K562 (cell line): ENCODE measurements around the gene PNRC2. TPM values are rescaled to one million over a fixed set of nuclear protein-coding genes. Genes with fewer than 3 reads are reported as not detected.
"Not testable (repeated sequence)": the region's sequence is repeated elsewhere in the genome, so short reads cannot be mapped to it uniquely, and the experiment has no call there.

Experiments used
- ATAC-seq: fragments of 200-7000 bp; cut with Tn5 transposase; 3 replicates; pipeline ENCODE4 v1.9.1; 2020; ENCODE audit warnings: moderate library complexity
- BruUV-seq: library from RNA; stranded (reverse); fragments of 400-500 nt; replicated peaks from 2 replicates; lab custom pipeline; 2021; lab: Mats Ljungman, UMichigan
- CTCF ChIA-PET: fragments of 300-600 bp; formaldehyde crosslinking; extraction: SDS; loops from one replicate; lab custom pipeline; 2021; ENCODE audit warnings: low intra/inter-chr PET ratio; lab: Yijun Ruan, JAX
- POLR2A ChIA-PET: fragments of 300-600, 350-650 bp; sonication (Branson Sonifier 250); formaldehyde crosslinking; extraction: SDS; loops from one replicate; lab custom pipeline; 2021; ENCODE audit warnings: antibody characterized with exemption, inconsistent platforms; lab: Yijun Ruan, JAX
- DNase-seq, 4 experiments: peaks; one replicate each; pipeline versions ENCODE4 v3.0.0 to v3.0.0-alpha.2; 2011 to 2018; ENCODE audit warnings: low spot score in 3 of 4, mixed read lengths in 3 of 4; ENCODE audit errors: extremely low read depth in 1 of 4
- FAIRE-seq: peaks from 2 replicates; lab custom pipeline; 2011; peaks lifted over from hg19 to GRCh38; lab: Jason Lieb, UNC
- H2AFZ ChIP-seq: 2 replicates; pipeline ENCODE4 v1.6.0; 2011; ENCODE audit warnings: low read depth, low read length, control low read depth, inconsistent platforms
- H3K27ac ChIP-seq: fragments of 200-600 bp; 3 replicates; pipeline ENCODE4 v1.8.0; 2011; ENCODE audit warnings: low read depth, mild to moderate bottlenecking, control low read depth, inconsistent platforms, low read length, moderate library complexity, mixed read lengths; ENCODE audit errors: extremely low read depth
- H3K27me3 ChIP-seq, 2 experiments: fragments of 300-600 bp in 1 of 2; 2 replicates in 1 of 2; 3 replicates in 1 of 2; pipeline versions ENCODE4 v1.6.0 to v1.8.0; 2011; ENCODE audit warnings: inconsistent platforms in 2 of 2, low read length in 2 of 2, mild to moderate bottlenecking in 1 of 2, mixed read lengths in 1 of 2, moderate library complexity in 1 of 2; ENCODE audit not compliant: control insufficient read depth in 2 of 2, insufficient read depth in 2 of 2
- H3K36me3 ChIP-seq: fragments of 300-600 bp; 3 replicates; pipeline ENCODE4 v1.8.0; 2011; ENCODE audit warnings: mild to moderate bottlenecking, low read length, inconsistent platforms; ENCODE audit not compliant: control insufficient read depth, insufficient read depth
- H3K4me1 ChIP-seq, 2 experiments: fragments of 200-600 bp in 1 of 2; replicated peaks in 1 of 2; 2 replicates in 1 of 2; 3 replicates in 1 of 2; pipeline versions ENCODE4 v1.5.1 to v1.8.0; 2011; ENCODE audit warnings: inconsistent platforms in 2 of 2, low read length in 2 of 2, mild to moderate bottlenecking in 1 of 2, mixed read lengths in 1 of 2, moderate library complexity in 1 of 2; ENCODE audit not compliant: control insufficient read depth in 2 of 2, insufficient read depth in 2 of 2
- H3K4me2 ChIP-seq: 2 replicates; pipeline ENCODE4 v1.6.1; 2011; ENCODE audit warnings: low read length, control low read depth, inconsistent platforms, mixed read lengths; ENCODE audit not compliant: insufficient read depth
- H3K4me3 ChIP-seq: fragments of 200-600 bp; sonication (generic), shearing (Covaris generic); 2 replicates; pipeline ENCODE4 v1.5.1; 2016; ENCODE audit warnings: control low read depth, inconsistent platforms
- H3K79me2 ChIP-seq: fragments of 200-600 bp; 3 replicates; pipeline ENCODE4 v1.8.0; 2011; ENCODE audit warnings: low read length, inconsistent platforms; ENCODE audit not compliant: control insufficient read depth, insufficient read depth
- H3K9ac ChIP-seq, 2 experiments: 2 replicates each; pipeline versions ENCODE4 v1.6.0 to v1.6.1; 2011; ENCODE audit warnings: low read depth in 2 of 2, low read length in 2 of 2, control low read depth in 1 of 2, inconsistent platforms in 1 of 2, mild to moderate bottlenecking in 1 of 2, mixed read lengths in 1 of 2; ENCODE audit not compliant: insufficient read depth in 1 of 2
- H3K9me1 ChIP-seq: one replicate; pipeline ENCODE4 v1.6.0; 2011; ENCODE audit warnings: inconsistent platforms, mild to moderate bottlenecking, low read length, moderate library complexity; ENCODE audit not compliant: control insufficient read depth, insufficient read depth
- H3K9me3 ChIP-seq: replicated peaks from 2 replicates; pipeline ENCODE4 v1.5.1; 2011; ENCODE audit warnings: low read depth, low read length, inconsistent platforms; ENCODE audit not compliant: control insufficient read depth, insufficient read depth
- H4K20me1 ChIP-seq: replicated peaks from 2 replicates; pipeline ENCODE4 v1.6.1; 2011; ENCODE audit warnings: low read length, inconsistent platforms, mixed read lengths; ENCODE audit not compliant: control insufficient read depth, insufficient read depth
- CREM ChIP-seq: IDR thresholded peaks from 2 replicates; pipeline ENCODE4 v1.6.1; 2014; ENCODE audit warnings: antibody characterized with exemption, low read depth
- HMG20A ChIP-seq: fragments of 450-650 bp; formaldehyde crosslinking; conservative IDR thresholded peaks from 2 replicates; pipeline ENCODE4 v1.4.0; 2020; ENCODE audit warnings: mild to moderate bottlenecking, mixed read lengths
- NFE2L1 ChIP-seq: fragments of 450-650 bp; IDR thresholded peaks from 2 replicates; pipeline ENCODE4 v1.6.1; 2016; ENCODE audit warnings: missing genetic modification characterization, low read depth, mild to moderate bottlenecking, missing compliant biosample characterization, moderate library complexity, borderline replicate concordance
- SUPT5H ChIP-seq: fragments of 450-650 bp; IDR thresholded peaks from 2 replicates; pipeline ENCODE4 v1.6.1; 2016
- WGBS: fragments of 100-300 bp; shearing (Covaris generic); methylation state at CpG from one replicate; pipeline ENCODE4 v1.1.6; 2016; ENCODE audit warnings: low coverage, mixed read lengths; ENCODE audit not compliant: insufficient coverage; ENCODE audit errors: missing lambda C conversion rate; 5-methylcytosine and 5-hydroxymethylcytosine counted together
- in situ Hi-C: fragments of 300-500 bp; cut with MboI; formaldehyde crosslinking; loops from 4 replicates; pipeline ENCODE4 v1.15.0; 2018; ENCODE audit warnings: inconsistent platforms, mixed read lengths
- intact Hi-C: fragments of 100-400 bp; cut with micrococcal nuclease; formaldehyde crosslinking; loops from 2 replicates; pipeline ENCODE4 v1.14.2; 2022
- polyA plus RNA-seq, 8 experiments: library from polyadenylated mRNA; depleted of rRNA in 4 of 8; stranded (reverse) in 5 of 8; unstranded in 3 of 8; fragments of >200 nt; fragmentation: Nextera tagmentation in 2 of 8; fragmentation: Illumina TruSeq in 1 of 8; extraction: Ambion mirVana in 2 of 8; extraction: Trizol in 1 of 8; gene quantifications; 2 replicates each; pipeline versions ENCODE4 v1.2.1 to v1.2.3, GENCODE V29; 2011 to 2014; ENCODE audit warnings: inconsistent platforms in 1 of 8, missing spikeins in 1 of 8
- total RNA-seq, 7 experiments: library from RNA; depleted of rRNA in 6 of 7; stranded (reverse); fragments of >200 nt in 6 of 7; fragmentation: Illumina TruSeq in 2 of 7; extraction: Trizol in 2 of 7; gene quantifications; 2 replicates each; pipeline versions ENCODE4 v1.2.1 to v1.2.3, GENCODE V29; 2011 to 2021; ENCODE audit warnings: low replicate concordance in 1 of 7
- TF ChIP-seq, protein P1 (sequence below), 2 experiments: fragments of 450-650 bp; IDR thresholded peaks; 2 replicates each; pipeline ENCODE4 v1.6.1; 2016; ENCODE audit warnings: mild to moderate bottlenecking in 2 of 2, borderline replicate concordance in 1 of 2, low read depth in 1 of 2, moderate library complexity in 1 of 2
- TF ChIP-seq, protein P2 (sequence below): fragments of 450-650 bp; IDR thresholded peaks from 2 replicates; pipeline ENCODE4 v1.6.1; 2016; ENCODE audit warnings: antibody characterized with exemption

Gene PNRC2
- total and polyA plus RNA-seq, 9 of the 15 experiments (the other 6 are each of a cell fraction or from before 2014, with no cell fraction given), result 127 to 303 (median 203) TPM

DNA sequence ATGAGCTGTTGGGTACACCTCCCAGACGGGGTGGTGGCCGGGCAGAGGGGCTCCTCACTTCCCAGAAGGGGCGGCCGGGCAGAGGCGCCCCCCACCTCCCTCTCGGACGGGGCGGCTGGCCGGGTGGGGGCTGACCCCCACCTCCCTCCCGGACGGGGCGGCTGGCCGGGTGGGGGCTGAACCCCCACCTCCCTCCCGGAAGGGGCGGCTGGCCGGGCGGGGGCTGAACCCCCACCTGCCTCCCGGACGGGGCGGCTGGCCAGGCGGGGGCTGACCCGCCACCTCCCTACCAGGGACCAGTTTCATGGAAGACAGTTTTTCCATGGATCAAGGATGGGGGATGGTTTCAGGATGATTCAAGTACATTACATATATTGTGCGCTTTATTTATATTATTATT lies 27.4 kb downstream of the PNRC2 start:
- CTCF ChIA-PET, H3K9me1 ChIP-seq, DNase-seq, H3K4me2 ChIP-seq, H4K20me1 ChIP-seq, H3K36me3 ChIP-seq, H3K4me3 ChIP-seq, FAIRE-seq, intact Hi-C loops, BruUV-seq, H3K9ac ChIP-seq, POLR2A ChIA-PET, H2AFZ ChIP-seq, H3K9me3 ChIP-seq, H3K79me2 ChIP-seq, H3K4me1 ChIP-seq, ATAC-seq, in situ Hi-C loops, H3K27me3 ChIP-seq, H3K27ac ChIP-seq: not testable (repeated sequence)
- 48% methylated on average over 10 of the region's 23 CpGs for WGBS

DNA sequence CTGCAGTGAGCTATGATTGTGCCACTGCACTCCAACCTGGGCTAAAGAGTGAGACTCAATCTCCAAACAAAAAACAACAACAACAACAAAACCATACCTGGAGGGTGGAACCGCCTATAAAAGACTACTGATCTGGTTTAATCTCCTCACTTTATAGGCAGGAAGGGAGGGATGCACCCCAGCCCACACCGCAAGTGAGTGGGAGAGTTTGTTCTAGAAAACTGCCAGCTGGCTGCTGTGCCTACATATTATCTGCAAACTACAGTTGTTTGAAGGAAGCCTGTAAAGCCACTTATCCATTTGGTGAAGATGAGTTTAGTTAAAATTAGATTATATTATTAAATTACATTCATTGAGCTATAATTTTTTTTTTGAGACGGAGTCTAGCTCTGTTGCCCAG lies 29.6 kb downstream of the PNRC2 start:
- no peaks in the 10 kb centered on the region for H3K9me1 ChIP-seq
- no peaks in the 10 kb centered on the region for H3K36me3 ChIP-seq
- DNase-seq, result no peak
- no peak for FAIRE-seq
- no TSS peak for BruUV-seq
- no peak overlapping the region for H3K4me3 ChIP-seq
- H3K4me1 ChIP-seq, result no peaks in the 10 kb centered on the region
- H3K27ac ChIP-seq, result no peak overlapping the region
- H3K9me3 ChIP-seq, result no peaks in the 10 kb centered on the region
- WGBS, result 2% methylated on average over 3 of the region's 3 CpGs
- no peak for ATAC-seq
- no peak overlapping the region for H3K4me2 ChIP-seq
- H2AFZ ChIP-seq, result no peak overlapping the region
- H3K9ac ChIP-seq, result no peak overlapping the region
- POLR2A ChIA-PET, result interaction anchor here (0.7 kb wide), 1 partner anchor 9 kb away, joined by 3 read pairs; the partner anchor contains the start of gene SRSF10
- no peaks in the 10 kb centered on the region for H3K79me2 ChIP-seq
- H3K27me3 ChIP-seq, result no peaks in the 10 kb centered on the region
- CTCF ChIA-PET, result no interaction called here
- intact Hi-C loops, result no loop called here
- in situ Hi-C loops, result no loop called here
- no peaks in the 10 kb centered on the region for H4K20me1 ChIP-seq
- TF ChIP-seq CREM, result no peak
- TF ChIP-seq, protein P1, sequence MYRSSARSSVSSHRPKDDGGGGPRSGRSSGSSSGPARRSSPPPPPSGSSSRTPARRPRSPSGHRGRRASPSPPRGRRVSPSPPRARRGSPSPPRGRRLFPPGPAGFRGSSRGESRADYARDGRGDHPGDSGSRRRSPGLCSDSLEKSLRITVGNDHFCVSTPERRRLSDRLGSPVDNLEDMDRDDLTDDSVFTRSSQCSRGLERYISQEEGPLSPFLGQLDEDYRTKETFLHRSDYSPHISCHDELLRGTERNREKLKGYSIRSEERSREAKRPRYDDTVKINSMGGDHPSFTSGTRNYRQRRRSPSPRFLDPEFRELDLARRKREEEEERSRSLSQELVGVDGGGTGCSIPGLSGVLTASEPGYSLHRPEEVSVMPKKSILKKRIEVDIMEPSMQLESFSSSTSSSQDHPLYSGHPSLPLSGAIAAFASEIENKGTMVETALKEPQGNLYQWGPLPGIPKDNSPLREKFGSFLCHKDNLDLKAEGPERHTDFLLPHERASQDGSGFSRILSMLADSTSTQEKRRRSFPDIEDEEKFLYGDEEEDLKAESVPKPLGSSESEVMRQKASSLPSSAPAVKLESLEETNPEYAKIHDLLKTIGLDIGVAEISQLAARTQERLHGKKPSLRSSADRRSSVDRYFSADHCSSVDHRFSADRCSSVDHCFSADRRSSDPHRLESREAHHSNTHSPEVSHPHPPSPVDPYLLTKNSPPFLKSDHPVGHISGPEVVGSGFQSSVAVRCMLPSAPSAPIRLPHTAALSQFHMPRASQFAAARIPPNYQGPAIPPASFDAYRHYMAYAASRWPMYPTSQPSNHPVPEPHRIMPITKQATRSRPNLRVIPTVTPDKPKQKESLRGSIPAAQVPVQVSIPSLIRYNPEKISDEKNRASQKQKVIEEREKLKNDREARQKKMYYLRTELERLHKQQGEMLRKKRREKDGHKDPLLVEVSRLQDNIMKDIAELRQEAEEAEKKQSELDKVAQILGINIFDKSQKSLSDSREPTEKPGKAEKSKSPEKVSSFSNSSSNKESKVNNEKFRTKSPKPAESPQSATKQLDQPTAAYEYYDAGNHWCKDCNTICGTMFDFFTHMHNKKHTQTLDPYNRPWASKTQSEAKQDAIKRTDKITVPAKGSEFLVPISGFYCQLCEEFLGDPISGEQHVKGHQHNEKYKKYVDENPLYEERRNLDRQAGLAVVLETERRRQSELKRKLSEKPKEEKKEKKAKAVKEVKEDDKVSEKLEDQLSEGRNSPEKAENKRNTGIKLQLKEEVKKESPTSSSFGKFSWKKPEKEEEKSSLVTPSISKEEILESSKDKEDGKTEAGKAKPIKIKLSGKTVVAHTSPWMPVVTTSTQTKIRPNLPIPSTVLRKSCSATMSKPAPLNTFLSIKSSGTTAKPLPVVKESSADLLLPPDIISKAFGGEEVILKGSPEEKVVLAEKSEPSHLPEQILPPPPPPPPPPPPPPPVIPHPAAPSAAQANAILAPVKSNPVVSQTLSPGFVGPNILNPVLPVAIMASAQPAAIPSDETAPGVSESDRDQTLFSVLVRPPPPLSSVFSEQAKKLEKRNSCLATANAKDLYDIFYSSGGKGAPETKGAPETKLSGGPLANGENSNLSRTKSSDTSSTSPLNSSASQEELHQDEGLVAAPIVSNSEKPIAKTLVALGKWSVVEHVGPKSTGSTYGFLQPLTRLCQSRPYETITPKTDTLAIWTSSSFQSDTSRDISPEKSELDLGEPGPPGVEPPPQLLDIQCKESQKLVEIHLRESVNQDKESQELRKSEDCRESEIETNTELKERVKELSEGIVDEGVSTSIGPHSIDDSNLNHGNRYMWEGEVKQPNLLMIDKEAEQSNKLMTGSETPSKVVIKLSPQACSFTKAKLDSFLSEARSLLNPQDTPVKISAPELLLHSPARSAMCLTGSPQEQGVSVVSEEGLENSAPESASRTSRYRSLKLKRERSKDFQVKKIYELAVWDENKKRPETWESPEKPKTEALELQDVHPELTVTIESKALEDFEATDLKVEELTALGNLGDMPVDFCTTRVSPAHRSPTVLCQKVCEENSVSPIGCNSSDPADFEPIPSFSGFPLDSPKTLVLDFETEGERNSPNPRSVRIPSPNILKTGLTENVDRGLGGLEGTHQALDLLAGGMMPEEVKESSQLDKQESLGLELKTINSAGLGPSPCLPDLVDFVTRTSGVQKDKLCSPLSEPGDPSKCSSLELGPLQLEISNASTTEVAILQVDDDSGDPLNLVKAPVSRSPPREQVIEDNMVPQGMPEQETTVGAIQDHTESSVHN (IDR thresholded peaks at IDR 0.05; ENCODE audit: borderline replicate concordance in 1 of 2, low read depth in 1 of 2), result no peak
- no peak for TF ChIP-seq NFE2L1 (tag)
- TF ChIP-seq SUPT5H, result no peak
- no peak for TF ChIP-seq HMG20A
- TF ChIP-seq, protein P2, sequence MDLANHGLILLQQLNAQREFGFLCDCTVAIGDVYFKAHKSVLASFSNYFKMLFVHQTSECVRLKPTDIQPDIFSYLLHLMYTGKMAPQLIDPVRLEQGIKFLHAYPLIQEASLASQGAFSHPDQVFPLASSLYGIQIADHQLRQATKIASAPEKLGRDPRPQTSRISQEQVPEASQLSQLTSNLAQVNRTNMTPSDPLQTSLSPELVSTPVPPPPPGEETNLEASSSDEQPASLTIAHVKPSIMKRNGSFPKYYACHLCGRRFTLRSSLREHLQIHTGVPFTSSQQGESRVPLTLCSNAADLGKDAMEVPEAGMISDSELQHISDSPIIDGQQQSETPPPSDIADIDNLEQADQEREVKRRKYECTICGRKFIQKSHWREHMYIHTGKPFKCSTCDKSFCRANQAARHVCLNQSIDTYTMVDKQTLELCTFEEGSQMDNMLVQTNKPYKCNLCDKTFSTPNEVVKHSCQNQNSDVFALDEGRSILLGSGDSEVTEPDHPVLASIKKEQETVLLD, result no peak
